Cardiac muscle cell (in vitro differentiated cells and primary cell): ENCODE results near the gene LTN1. TPM values are rescaled to one million over a fixed set of nuclear protein-coding genes. Genes with fewer than 3 reads are reported as not detected.
"Not testable (repeated sequence)": the region's sequence is repeated elsewhere in the genome, so short reads cannot be mapped to it uniquely, and the experiment has no call there.

Source experiments
- DNase-seq, 2 donors: peaks; one replicate each; pipeline versions ENCODE4 v3.0.0 to v3.0.0-alpha.2; 2010 to 2017; ENCODE audit warnings: low read depth in 1 of 2, low spot score in 1 of 2
- H3K27ac ChIP-seq: fragments of 200-600 bp; sonication (generic); 2 replicates; pipeline ENCODE4 v1.5.1; 2016
- H3K27me3 ChIP-seq: fragments of 200-600 bp; sonication (generic); 2 replicates; pipeline ENCODE4 v1.6.0; 2016; ENCODE audit warnings: control low read depth
- H3K36me3 ChIP-seq: fragments of 200-600 bp; sonication (generic); 2 replicates; pipeline ENCODE4 v1.5.1; 2016; ENCODE audit warnings: control low read depth
- H3K4me1 ChIP-seq: fragments of 200-600 bp; sonication (generic); 2 replicates; pipeline ENCODE4 v1.8.1; 2017; ENCODE audit warnings: low read depth, mild to moderate bottlenecking, mixed run types
- H3K4me3 ChIP-seq: fragments of 200-600 bp; sonication (generic); 2 replicates; pipeline ENCODE4 v1.5.1; 2016; ENCODE audit warnings: mild to moderate bottlenecking
- H3K9me3 ChIP-seq: fragments of 200-600 bp; sonication (generic); 2 replicates; pipeline ENCODE4 v1.5.1; 2017; ENCODE audit warnings: low read depth, mild to moderate bottlenecking, control low read depth
- CTCF ChIP-seq: IDR thresholded peaks from 2 replicates; pipeline ENCODE4 v1.5.1; 2012; ENCODE audit warnings: low read depth, mild to moderate bottlenecking, low read length
- polyA plus RNA-seq: library from polyadenylated mRNA; unstranded; fragments of >200 nt; fragmentation: Nextera tagmentation; extraction: Ambion mirVana; gene quantifications from 2 replicates; pipeline ENCODE4 v1.2.1, GENCODE V29; 2016
- total RNA-seq: library from RNA; depleted of rRNA; stranded (reverse); fragments of >200 nt; gene quantifications from 2 replicates; pipeline ENCODE4 v1.2.3, GENCODE V29; 2016

The LTN1 gene
- total and polyA plus RNA-seq, 2 experiments from 2014 or later: 10.7 to 16.9 TPM

DNA sequence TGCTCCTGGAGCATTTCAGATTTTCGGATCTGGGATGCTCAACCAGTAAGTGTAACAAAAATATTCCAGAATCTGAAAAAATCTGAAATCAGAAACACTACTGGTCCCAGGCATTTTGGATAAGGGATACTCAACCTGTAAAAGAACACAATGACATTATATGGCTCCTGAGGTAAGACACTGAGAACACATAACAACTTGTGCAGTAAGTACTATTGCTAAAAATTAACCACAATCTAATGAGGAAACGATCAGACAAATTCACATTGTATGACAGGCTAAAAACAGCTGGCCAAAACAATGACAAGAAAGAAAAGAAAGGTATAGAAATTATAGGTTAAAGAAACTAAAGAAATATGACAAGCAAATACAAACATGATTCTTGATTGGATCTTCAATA, 54.9 kb downstream of the LTN1 start:
- TF ChIP-seq CTCF: no peak
- no peak for DNase-seq
- no peak overlapping the region for H3K27ac ChIP-seq
- H3K4me1 ChIP-seq: no peaks in the 10 kb centered on the region
- no peaks in the 10 kb centered on the region for H3K27me3 ChIP-seq
- no peaks in the 10 kb centered on the region for H3K9me3 ChIP-seq
- no peak overlapping the region for H3K4me3 ChIP-seq
- peaks cover 19% of the 10 kb centered on the region for H3K36me3 ChIP-seq

- no peaks in the 10 kb centered on the region for H3K4me1 ChIP-seq
- H3K36me3 ChIP-seq: peaks cover 20% of the 10 kb centered on the region
- H3K9me3 ChIP-seq: no peaks in the 10 kb centered on the region
- H3K4me3 ChIP-seq: no peak overlapping the region
- H3K27me3 ChIP-seq: no peaks in the 10 kb centered on the region
- TF ChIP-seq CTCF: no peak
- DNase-seq: no peak
- no peak overlapping the region for H3K27ac ChIP-seq
These were observed 56.0 kb downstream of the LTN1 start for GRCh38 chr21:28936721-28937120.

DNA sequence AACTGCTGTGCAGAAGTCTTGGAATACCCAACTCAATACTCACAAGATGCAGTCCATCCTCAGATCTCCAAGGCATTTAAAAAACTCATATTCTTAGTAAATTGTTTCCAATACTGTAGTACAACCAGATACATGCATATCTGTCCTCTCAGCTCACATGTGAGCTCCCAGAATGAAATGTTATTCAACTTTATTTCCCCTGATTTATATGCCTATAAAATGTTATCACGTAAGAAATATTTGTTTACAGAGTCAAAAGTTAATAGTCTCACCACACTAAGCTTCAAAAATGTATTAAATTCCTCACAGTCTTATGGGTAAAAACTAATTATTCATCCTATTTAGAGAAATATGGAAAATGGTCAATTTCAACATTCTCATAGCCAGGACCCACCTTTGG, 56.6 kb downstream of the LTN1 start:
- Histone ChIP-seq H3K27ac (no peak overlapping the region), H3K9me3 (no peaks in the 10 kb centered on the region), H3K4me3 (no peak overlapping the region), H3K36me3 (peaks cover 26% of the 10 kb centered on the region), H3K27me3 (no peaks in the 10 kb centered on the region), H3K4me1 (no peaks in the 10 kb centered on the region)
- no peak for TF ChIP-seq CTCF
- no peak for DNase-seq

- H3K27me3 ChIP-seq: no peaks in the 10 kb centered on the region
- H3K4me3 ChIP-seq: no peak overlapping the region
- no peak for TF ChIP-seq CTCF
- no peak overlapping the region for H3K27ac ChIP-seq
- H3K9me3 ChIP-seq: no peaks in the 10 kb centered on the region
- no peak for DNase-seq
- peaks cover 46% of the 10 kb centered on the region for H3K36me3 ChIP-seq
- no peaks in the 10 kb centered on the region for H3K4me1 ChIP-seq
These were observed 60.0 kb downstream of the LTN1 start for GRCh38 chr21:28932717-28933116.

GRCh38 chr21:28931708-28932372, 60.8 kb downstream of the LTN1 start:
- peaks cover 48% of the 10 kb centered on the region for H3K36me3 ChIP-seq
- not testable (repeated sequence) for H3K4me1 ChIP-seq, H3K27ac ChIP-seq, H3K4me3 ChIP-seq, DNase-seq, H3K27me3 ChIP-seq, H3K9me3 ChIP-seq

DNA sequence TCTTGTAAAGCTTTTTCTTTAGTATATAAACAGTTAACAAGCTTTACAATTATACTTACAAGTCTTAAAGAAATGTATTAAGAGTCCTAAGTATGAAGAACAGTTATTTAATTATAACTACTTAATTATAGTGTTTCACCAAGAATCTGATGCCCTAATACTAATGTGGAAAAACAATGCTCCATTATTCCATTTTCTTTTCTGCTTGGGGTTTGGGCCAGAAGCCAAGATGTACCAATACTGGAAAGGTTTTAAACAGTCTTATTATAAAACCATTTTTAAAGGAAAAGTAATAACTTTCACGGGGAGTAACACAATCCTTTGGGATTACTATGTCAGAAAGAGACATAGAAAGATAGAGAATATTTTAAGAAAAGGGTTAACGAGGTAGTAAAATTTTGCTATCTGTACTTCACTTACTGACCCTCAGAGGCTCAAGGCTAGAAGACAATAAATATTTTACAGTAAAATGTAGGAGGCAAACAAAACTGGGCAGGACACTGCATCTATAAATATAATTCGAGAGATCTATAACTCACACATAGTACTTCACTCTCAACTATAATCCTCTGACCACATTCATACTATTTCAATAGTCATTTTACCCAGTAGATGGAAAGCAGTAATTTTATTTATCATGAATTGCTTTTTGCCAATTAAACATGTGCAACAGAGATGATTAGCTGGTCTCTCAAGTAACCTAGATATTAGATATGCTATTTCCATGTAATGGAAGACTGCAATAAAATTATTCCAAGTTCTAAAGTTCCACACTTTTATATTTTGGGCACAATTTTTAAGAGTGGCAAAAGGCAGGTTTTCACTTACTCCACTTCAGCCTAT, 63.9 kb downstream of the LTN1 start:
- no peak for TF ChIP-seq CTCF
- Histone ChIP-seq H3K27ac (no peak overlapping the region), H3K4me3 (no peak overlapping the region), H3K27me3 (no peaks in the 10 kb centered on the region), H3K9me3 (no peaks in the 10 kb centered on the region), H3K4me1 (no peaks in the 10 kb centered on the region), H3K36me3 (peaks cover 32% of the 10 kb centered on the region)
- peak in 1 of 2 donors; percentile 27 for DNase-seq
